Stimulated activated CD8-positive, alpha-beta memory T cell treated with anti-CD3 and anti-CD28 coated beads, Interleukin-2, amount 100 ng/mL, for 1 hour (primary cell): ENCODE data around the gene CREB5.
"Not testable (repeated sequence)": the region's sequence is repeated elsewhere in the genome, so short reads cannot be mapped to it uniquely, and the experiment has no call there.

Experiments used
- DNase-seq, 2 donors: peaks; one replicate each; pipeline ENCODE4 v3.0.0-alpha.2; 2020; ENCODE audit warnings: low read depth in 2 of 2

Gene CREB5, protein sequence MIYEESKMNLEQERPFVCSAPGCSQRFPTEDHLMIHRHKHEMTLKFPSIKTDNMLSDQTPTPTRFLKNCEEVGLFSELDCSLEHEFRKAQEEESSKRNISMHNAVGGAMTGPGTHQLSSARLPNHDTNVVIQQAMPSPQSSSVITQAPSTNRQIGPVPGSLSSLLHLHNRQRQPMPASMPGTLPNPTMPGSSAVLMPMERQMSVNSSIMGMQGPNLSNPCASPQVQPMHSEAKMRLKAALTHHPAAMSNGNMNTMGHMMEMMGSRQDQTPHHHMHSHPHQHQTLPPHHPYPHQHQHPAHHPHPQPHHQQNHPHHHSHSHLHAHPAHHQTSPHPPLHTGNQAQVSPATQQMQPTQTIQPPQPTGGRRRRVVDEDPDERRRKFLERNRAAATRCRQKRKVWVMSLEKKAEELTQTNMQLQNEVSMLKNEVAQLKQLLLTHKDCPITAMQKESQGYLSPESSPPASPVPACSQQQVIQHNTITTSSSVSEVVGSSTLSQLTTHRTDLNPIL

GRCh38 chr7:28411876-28412662 lies at the start of gene CREB5:
Gene CREB5 (plus strand): TSS chr7:28412518. CDS start chr7:28412915, 397 bp downstream.
- no peak for DNase-seq

GRCh38 chr7:28362812-28363211 lies 49.5 kb upstream of the CREB5 start:
- no peak for DNase-seq

DNA sequence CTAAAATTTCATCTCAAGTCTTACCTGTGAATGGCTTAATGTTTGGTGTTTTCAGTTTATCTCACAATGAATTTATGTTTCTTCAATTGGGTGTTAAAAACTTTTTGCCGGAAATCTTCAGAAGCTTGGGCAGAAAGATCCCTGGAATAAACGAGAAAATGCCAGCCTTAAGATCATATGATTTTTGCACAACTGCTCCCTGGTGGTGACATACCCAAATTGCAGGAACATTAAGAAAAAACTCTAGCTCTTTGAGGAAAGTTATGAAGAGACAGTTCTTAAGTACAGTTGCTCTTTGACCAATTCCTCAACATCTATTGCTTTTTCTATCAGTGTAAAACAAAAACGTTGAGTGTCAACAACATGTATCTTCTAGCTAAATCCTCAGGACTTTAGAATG lies 48.2 kb upstream of the CREB5 start:
- no peak for DNase-seq

DNA sequence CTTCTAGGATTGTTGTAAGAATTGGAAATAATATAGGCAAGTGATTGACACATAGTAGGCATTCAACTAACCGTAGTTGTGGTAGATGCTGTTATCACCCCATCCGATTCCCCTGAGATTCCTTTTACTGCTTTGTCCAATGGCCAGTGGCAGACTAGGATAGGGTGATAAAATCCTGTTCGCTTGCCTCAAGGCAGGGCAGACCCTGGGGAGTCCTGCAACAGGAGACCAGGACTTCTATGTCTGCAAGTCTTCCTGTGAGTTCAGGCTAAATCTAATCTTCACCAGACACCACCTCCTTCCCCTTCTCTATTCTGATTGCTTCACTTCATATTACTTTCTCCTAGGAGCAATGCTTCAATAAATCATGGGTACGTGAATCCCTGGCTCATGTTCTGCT lies 42.8 kb upstream of the CREB5 start:
- no peak for DNase-seq

GRCh38 chr7:28371846-28372245 lies 40.5 kb upstream of the CREB5 start:
- DNase-seq = no peak

DNA sequence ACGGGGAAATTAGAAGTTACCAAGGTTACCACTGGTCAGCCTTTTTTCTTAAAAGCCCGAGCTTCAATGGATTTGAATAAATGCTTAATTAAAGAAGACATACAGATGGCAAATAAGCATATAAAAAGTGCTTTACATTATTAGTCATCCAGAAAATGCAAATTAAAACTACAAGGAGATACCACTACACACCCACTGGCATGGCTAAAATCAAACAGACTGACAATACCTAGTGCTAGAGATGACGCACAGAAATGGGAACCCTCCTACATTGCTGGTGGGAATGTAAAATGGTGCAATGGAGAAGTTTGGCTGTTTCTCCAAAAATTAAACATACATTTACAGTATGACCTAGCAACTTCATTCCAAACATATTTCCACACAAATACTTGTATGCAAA lies 38.3 kb upstream of the CREB5 start:
- DNase-seq = no peak

DNA sequence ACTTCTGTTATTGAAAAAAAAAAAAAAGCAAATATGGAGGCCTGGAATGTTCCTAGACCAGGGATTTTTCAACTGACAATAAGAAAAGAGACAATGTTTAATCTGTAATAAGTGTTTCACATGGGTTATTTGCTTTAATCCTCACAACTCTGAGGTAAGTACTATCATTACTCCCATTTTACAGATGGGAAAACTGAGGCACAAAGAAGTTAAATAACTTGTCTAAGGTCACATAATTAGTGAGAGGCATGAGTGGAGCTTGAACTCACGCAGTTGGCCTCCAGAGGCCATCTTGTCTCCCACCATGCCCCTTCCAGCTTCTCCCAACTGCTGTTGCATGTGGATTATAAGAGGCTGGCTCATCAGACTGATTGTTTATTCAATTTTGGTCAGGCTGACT lies 36.6 kb upstream of the CREB5 start:
- DNase-seq = no peak

DNA sequence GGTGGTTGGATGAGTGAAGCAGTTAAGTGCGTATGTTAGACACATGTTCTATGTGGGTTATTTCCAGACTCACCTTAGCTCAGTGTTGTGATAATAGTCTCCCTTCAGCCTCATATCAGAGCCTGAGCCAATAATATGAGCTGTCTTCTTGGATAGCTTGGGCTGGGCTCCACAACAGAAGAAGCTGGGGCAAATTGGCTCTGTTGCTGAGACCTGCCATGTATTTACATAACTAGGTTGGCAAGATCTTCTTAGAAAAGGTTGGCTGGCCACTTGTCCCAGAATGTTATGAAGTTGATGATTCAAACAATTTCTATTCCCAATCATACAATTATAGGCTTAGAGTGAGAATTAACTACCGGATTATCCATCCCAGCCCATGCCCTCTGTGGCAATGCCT lies 35.7 kb upstream of the CREB5 start:
- DNase-seq = no peak

DNA sequence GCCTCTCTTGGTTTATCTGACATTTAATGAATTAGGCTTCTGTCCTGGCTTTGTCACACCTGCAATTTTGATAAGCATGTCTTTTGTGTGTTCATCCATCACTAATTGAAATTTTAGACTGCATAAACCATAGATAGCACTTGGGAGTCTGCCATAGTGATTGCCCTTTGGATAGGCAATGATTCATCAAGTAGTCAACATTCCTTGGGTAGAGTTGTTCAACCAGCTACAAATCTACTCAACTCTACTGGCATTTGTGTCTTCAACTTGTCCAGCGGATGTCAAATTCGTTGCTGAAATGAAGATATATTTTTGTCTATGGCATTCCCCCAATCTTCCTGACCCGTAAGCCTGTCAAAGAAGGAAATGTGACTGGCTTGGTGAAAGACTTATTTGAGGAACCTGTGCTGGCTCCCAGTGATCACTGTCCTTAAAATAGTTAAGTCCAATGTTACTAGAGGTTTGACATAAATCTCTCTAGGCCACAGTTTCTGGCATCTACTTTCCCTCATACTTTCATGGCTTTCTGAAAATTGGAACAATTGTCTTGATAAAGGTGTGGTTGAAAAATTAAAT lies 33.7 kb upstream of the CREB5 start:
- DNase-seq = no peak

GRCh38 chr7:28381466-28381865 lies 30.9 kb upstream of the CREB5 start:
- DNase-seq = no peak

DNA sequence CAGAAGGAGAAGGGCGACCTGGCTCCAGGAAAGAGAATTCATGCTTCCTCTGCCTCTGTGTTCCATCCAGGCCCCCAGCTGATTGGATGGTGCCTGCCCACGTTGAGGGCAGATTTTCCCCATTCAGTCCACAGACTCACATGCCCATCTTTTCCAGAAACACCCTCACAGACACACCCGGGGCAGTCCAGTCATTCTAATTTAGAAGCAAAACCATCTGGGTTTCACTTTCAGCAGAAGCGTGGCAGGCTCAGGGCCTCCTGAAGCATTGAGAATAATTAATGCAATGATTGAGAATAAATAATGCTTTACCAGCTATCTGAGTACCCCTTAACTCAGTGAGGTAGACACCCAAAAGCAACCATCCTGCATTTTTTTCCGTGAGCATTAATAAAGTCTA lies 30.2 kb upstream of the CREB5 start:
- no peak for DNase-seq

- no peak for DNase-seq
Observed at GRCh38 chr7:28383975-28384374, 28.3 kb upstream of the CREB5 start.

- DNase-seq = no peak
Observed at GRCh38 chr7:28389504-28390395, 22.6 kb upstream of the CREB5 start.

DNA sequence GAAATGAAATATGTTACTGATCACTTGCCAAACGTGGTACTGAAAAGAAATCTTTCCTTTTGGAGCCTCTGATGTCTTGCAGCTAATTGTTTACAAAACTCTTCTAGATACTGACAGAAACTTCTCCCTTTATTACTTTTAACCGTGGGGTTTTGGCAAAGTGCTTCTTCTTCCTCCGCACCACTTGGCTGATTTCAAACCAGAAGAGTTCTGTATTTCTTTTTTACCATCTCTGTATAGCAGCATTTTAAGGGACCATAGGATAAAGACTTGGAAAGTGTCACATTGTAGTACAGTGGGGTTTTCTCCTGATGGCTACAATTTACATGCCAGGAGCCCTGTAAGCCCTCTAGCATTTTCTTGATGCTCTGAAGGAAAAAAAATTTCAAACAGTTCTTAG lies 21.9 kb upstream of the CREB5 start:
- DNase-seq = no peak

DNA sequence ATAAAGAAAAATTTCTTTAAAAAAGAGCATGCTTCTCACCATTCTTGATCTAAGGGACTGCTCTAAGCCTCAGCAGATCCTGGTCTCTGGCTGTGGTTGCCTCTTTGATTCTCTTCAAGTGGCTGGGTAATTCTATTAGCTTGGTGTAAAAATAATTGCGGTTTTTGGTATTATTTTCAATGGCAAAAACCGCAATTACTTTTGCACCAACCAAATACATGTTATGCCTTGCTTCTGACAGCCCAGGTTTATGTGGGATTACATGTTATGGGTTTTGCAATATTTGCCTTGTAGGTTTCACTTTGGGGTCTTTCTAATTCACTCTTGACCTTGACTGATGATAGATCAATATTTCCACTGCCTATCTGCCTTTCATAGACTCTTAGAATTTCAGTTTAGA lies 20.0 kb upstream of the CREB5 start:
- DNase-seq = no peak

- no peak for DNase-seq
Observed at GRCh38 chr7:28395404-28395803, 16.9 kb upstream of the CREB5 start.

GRCh38 chr7:28395831-28396230 lies 16.5 kb upstream of the CREB5 start:
- no peak for DNase-seq

DNA sequence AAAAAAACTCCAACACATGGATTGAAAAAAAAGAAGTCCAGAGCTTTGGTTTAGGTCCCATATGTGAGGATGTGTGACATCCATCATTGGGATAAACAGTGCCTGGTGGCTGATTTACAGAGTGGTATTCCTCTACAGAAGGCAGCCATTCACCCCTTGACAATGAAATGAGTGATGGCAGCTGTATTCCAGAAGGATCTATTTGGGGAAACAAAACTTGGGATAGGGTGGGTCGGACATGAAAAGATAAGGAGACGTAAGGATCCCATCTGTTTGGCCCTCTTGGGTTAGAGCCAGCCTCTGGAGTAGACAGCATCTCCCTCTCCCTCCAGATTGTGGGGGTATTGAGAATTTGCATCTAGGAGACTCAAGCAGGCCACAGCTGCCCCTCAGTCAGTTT lies 15.2 kb upstream of the CREB5 start:
- no peak for DNase-seq

DNA sequence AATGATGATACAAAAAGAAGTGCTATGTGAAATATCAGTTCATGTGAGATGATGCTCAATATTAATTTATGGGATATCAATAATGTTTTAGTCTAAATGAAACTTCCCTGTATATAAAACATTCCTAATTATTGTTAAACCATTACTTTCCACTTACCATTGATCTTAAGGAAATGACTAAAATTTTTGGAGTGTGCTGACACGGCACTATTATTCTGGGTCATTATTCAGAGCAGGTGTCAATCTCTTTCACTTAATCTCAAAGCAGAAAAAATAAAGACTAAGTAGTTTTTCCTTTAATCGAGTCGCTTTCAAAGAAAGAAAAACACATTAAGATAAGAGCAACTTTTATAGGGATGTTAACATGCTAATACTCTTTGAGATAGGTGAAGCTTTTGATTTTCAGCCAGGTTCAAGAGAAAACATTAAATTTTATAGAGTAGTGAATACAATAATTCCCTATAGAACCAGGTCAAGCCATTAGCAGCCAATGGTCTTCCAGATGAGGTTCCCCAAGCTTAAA lies 11.4 kb upstream of the CREB5 start:
- no peak for DNase-seq

GRCh38 chr7:28401567-28401966 lies 10.8 kb upstream of the CREB5 start:
- not testable (repeated sequence) for DNase-seq

- DNase-seq = no peak
Observed at GRCh38 chr7:28405662-28406061, 6.7 kb upstream of the CREB5 start.
